Keratinocyte (primary cell): Measurements from ENCODE around the gene RFC5. TPM values are rescaled to one million over a fixed set of nuclear protein-coding genes. Genes with fewer than 3 reads are reported as not detected.
"Not testable (repeated sequence)": the region's sequence is repeated elsewhere in the genome, so short reads cannot be mapped to it uniquely, and the experiment has no call there.

Source experiments
- DNase-seq: peaks from one replicate; pipeline ENCODE4 v3.0.0-alpha.2; 2011; ENCODE audit warnings: low read depth, missing footprints, low spot score
- FAIRE-seq: peaks from 2 replicates; lab custom pipeline; 2011; peaks lifted over from hg19 to GRCh38; lab: Jason Lieb, UNC
- H2AFZ ChIP-seq: 2 replicates; pipeline ENCODE4 v1.6.0; 2012; ENCODE audit warnings: low read length, control low read depth, inconsistent platforms; ENCODE audit not compliant: control insufficient read depth
- H3K27ac ChIP-seq: 2 replicates; pipeline ENCODE4 v1.5.1; 2011; ENCODE audit warnings: low read length; ENCODE audit not compliant: control insufficient read depth, insufficient read depth
- H3K27me3 ChIP-seq: 3 replicates; pipeline ENCODE4 v1.6.0; 2011; ENCODE audit warnings: low read length; ENCODE audit not compliant: control insufficient read depth, insufficient read depth; ENCODE audit errors: extremely low read depth
- H3K36me3 ChIP-seq, 2 experiments: 2 replicates in 1 of 2; 3 replicates in 1 of 2; pipeline ENCODE4 v1.5.1; 2011; ENCODE audit warnings: low read length in 2 of 2, mild to moderate bottlenecking in 1 of 2; ENCODE audit not compliant: control insufficient read depth in 2 of 2, insufficient read depth in 2 of 2; ENCODE audit errors: extremely low read depth in 1 of 2
- H3K4me1 ChIP-seq: 3 replicates; pipeline ENCODE4 v1.5.1; 2011; ENCODE audit warnings: low read length; ENCODE audit not compliant: control insufficient read depth, insufficient read depth; ENCODE audit errors: extremely low read depth
- H3K4me2 ChIP-seq: 3 replicates; pipeline ENCODE4 v1.6.0; 2011; ENCODE audit warnings: low read depth, low read length; ENCODE audit not compliant: control insufficient read depth, insufficient read depth; ENCODE audit errors: extremely low read depth
- H3K4me3 ChIP-seq, 3 experiments: fragments of 200-600 bp in 1 of 3; sonication (generic) in 1 of 3; 2 replicates in 2 of 3; 3 replicates in 1 of 3; pipeline ENCODE4 v1.5.1; 2011 to 2016; ENCODE audit warnings: low read length in 3 of 3, mild to moderate bottlenecking in 3 of 3, control low read depth in 2 of 3, inconsistent platforms in 1 of 3, low read depth in 1 of 3, mixed read lengths in 1 of 3, mixed run types in 1 of 3, moderate library complexity in 1 of 3; ENCODE audit not compliant: control insufficient read depth in 2 of 3, insufficient read depth in 2 of 3; ENCODE audit errors: extremely low read depth in 1 of 3
- H3K79me2 ChIP-seq: 2 replicates; pipeline ENCODE4 v1.6.0; 2012; ENCODE audit warnings: low read length; ENCODE audit not compliant: control insufficient read depth, insufficient read depth
- H3K9ac ChIP-seq: 3 replicates; pipeline ENCODE4 v1.6.0; 2011; ENCODE audit warnings: low read length; ENCODE audit not compliant: control insufficient read depth, insufficient read depth; ENCODE audit errors: extremely low read depth
- H3K9me1 ChIP-seq: 3 replicates; pipeline ENCODE4 v1.6.0; 2011; ENCODE audit warnings: low read length; ENCODE audit not compliant: control insufficient read depth, insufficient read depth; ENCODE audit errors: extremely low read depth
- H3K9me3 ChIP-seq: 2 replicates; pipeline ENCODE4 v1.5.1; 2012; ENCODE audit warnings: low read depth, low read length; ENCODE audit not compliant: control insufficient read depth
- H4K20me1 ChIP-seq: 3 replicates; pipeline ENCODE4 v1.6.0; 2011; ENCODE audit warnings: low read length; ENCODE audit not compliant: control insufficient read depth, insufficient read depth; ENCODE audit errors: extremely low read depth
- EZH2 ChIP-seq: IDR thresholded peaks from one replicate; pipeline ENCODE4 v1.6.1; 2012; ENCODE audit warnings: inconsistent platforms, mild to moderate bottlenecking, low read length, moderate library complexity
- dilution Hi-C: fragments of 300-500 bp; cut with MboI; formaldehyde crosslinking; loops from one replicate; pipeline ENCODE4 v1.7.0; 2020; ENCODE audit warnings: low sequenced_read_pairs; ENCODE audit not compliant: extremely low pct_ligation_motif_present
- polyA plus RNA-seq, 5 experiments: library from polyadenylated mRNA; depleted of rRNA in 3 of 5; stranded (reverse) in 3 of 5; stranded (forward) in 1 of 5; unstranded in 1 of 5; fragments of >200 nt; gene quantifications; 1 replicate in 1 of 5; 2 replicates in 3 of 5; 3 replicates in 1 of 5; pipeline versions ENCODE4 v1.2.1 to v1.2.3, GENCODE V29; 2011 to 2012; ENCODE audit warnings: missing spikeins in 2 of 5, low read depth in 1 of 5, low replicate concordance in 1 of 5
- TF ChIP-seq, protein P1 (sequence below), 3 experiments: IDR thresholded peaks in 1 of 3; conservative IDR thresholded peaks in 1 of 3; optimal IDR thresholded peaks in 1 of 3; 2 replicates in 2 of 3; 3 replicates in 1 of 3; pipeline versions ENCODE3 to v1.5.1; 2011; ENCODE audit warnings: low read length in 3 of 3, mild to moderate bottlenecking in 3 of 3, moderate library complexity in 2 of 3, control low read depth in 1 of 3, inconsistent platforms in 1 of 3; ENCODE audit not compliant: insufficient read depth in 2 of 3; ENCODE audit errors: extremely low read depth in 1 of 3

RFC5 gene
- polyA plus RNA-seq, 1 donor (not counting 4 experiments of a cell fraction or from before 2014, with no cell fraction given): 24.0 TPM

DNA sequence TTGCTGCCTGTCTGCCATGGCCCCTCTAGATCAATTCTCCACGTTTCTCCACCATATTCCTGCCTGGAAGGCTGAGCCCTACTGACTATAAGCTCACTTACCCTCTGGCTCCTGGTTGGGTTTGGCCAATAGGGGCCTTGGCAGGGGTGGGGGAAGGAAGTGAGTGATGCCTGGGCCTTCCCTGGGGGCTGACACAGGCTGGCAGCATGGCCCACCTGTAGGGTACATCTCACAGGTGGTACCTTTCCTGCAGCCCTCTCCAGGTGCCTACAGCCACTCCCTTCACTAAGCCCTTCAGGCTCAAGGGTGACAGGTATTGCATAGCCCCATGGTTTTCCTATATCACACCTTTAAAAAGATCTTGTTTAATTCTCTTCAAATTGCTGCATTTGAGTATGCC lies 3.5 kb downstream of the RFC5 start:
- TF ChIP-seq EZH2: no peak
- TF ChIP-seq, protein P1, sequence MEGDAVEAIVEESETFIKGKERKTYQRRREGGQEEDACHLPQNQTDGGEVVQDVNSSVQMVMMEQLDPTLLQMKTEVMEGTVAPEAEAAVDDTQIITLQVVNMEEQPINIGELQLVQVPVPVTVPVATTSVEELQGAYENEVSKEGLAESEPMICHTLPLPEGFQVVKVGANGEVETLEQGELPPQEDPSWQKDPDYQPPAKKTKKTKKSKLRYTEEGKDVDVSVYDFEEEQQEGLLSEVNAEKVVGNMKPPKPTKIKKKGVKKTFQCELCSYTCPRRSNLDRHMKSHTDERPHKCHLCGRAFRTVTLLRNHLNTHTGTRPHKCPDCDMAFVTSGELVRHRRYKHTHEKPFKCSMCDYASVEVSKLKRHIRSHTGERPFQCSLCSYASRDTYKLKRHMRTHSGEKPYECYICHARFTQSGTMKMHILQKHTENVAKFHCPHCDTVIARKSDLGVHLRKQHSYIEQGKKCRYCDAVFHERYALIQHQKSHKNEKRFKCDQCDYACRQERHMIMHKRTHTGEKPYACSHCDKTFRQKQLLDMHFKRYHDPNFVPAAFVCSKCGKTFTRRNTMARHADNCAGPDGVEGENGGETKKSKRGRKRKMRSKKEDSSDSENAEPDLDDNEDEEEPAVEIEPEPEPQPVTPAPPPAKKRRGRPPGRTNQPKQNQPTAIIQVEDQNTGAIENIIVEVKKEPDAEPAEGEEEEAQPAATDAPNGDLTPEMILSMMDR (optimal IDR thresholded peaks at IDR 0.05 in 1 of 3, IDR thresholded peaks at IDR 0.05 in 1 of 3, conservative IDR thresholded peaks at IDR 0.05 in 1 of 3; ENCODE audit: extremely low read depth in 1 of 3, insufficient read depth in 2 of 3, low read length in 3 of 3): no peak
- H3K4me2 ChIP-seq: no peak overlapping the region
- DNase-seq (no peak), FAIRE-seq (no peak)
- H3K79me2 ChIP-seq: peaks cover 18% of the 10 kb centered on the region
- no peak overlapping the region for H3K4me3 ChIP-seq
- H3K27me3 ChIP-seq: no peaks in the 10 kb centered on the region
- H3K27ac ChIP-seq: no peak overlapping the region
- dilution Hi-C loops: no loop called here
- H4K20me1 ChIP-seq: no peaks in the 10 kb centered on the region
- no peak overlapping the region for H2AFZ ChIP-seq
- H3K36me3 ChIP-seq: peaks cover 4 to 9% of the 10 kb centered on the region in 2 experiments
- H3K9me3 ChIP-seq: no peaks in the 10 kb centered on the region
- no peaks in the 10 kb centered on the region for H3K9me1 ChIP-seq
- no peak overlapping the region for H3K9ac ChIP-seq
- H3K4me1 ChIP-seq: peaks cover 15% of the 10 kb centered on the region

DNA sequence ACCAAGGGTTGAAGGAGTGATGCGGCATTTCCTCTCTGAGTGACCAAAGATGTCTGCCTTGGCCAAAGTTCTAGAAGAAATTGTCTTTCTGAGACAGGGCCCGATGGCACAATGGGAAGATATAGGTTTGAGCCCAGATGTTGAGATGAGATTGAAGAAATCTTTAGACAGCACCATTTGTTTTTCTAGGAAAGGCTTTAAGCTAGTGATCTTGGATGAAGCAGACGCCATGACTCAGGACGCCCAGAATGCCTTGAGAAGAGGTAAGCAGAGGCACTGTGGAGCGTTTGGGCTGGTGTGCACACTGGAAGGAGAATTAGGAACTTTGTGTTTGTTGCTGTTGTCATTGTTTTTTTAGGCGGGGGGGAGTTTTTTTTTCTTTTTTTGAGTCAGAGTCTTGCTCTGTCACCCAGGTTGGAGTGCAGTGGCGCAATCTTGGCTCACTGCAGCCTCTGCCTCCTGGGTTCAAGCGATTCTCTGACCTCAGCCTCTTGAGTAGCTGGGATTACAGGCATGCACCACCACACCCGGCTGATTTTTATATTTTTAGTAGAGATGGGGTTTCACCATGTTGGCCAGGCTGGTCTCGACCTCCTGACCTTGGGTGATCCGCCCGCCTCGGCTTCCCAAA lies 5.7 kb downstream of the RFC5 start:
- H3K9me1 ChIP-seq, H2AFZ ChIP-seq, H3K9me3 ChIP-seq, DNase-seq, H3K27ac ChIP-seq, H3K4me3 ChIP-seq, H3K4me1 ChIP-seq, H3K27me3 ChIP-seq, FAIRE-seq, H3K4me2 ChIP-seq, H4K20me1 ChIP-seq, dilution Hi-C loops, H3K9ac ChIP-seq: not testable (repeated sequence)
- Histone ChIP-seq H3K79me2 (peaks cover 10% of the 10 kb centered on the region), H3K36me3 (peaks cover 9 to 20% of the 10 kb centered on the region in 2 experiments)

DNA sequence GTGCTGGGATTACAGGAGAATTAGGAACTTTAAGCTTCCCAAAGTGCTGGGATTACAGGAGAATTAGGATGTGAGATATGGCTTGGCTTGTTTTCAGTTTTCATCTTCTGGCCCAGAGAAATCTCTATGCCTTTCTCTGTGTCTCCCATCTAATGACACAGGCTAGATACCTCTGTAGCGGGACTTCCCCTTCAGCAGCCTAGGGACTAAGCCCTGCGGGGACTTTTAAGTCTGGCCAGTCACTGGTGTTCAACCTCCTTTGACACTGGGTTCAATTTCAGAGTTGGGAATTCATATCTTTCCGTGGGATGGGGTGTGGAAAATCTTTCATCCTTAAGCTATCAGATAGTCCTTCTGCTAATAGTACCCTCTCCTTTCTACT lies 6.2 kb downstream of the RFC5 start:
- Histone ChIP-seq H3K27me3 (no peaks in the 10 kb centered on the region), H3K4me3 (no peak overlapping the region), H3K36me3 (peaks cover 9 to 20% of the 10 kb centered on the region in 2 experiments), H3K4me2 (no peak overlapping the region), H3K9me3 (no peaks in the 10 kb centered on the region), H3K79me2 (peaks cover 6% of the 10 kb centered on the region), H2AFZ (no peak overlapping the region), H3K9ac (no peak overlapping the region), H3K9me1 (no peaks in the 10 kb centered on the region), H3K27ac (no peak overlapping the region), H4K20me1 (no peaks in the 10 kb centered on the region), H3K4me1 (peaks cover 4% of the 10 kb centered on the region)
- no peak for TF ChIP-seq EZH2
- TF ChIP-seq, protein P1 (optimal IDR thresholded peaks at IDR 0.05 in 1 of 3, IDR thresholded peaks at IDR 0.05 in 1 of 3, conservative IDR thresholded peaks at IDR 0.05 in 1 of 3; ENCODE audit: extremely low read depth in 1 of 3, insufficient read depth in 2 of 3, low read length in 3 of 3): no peak
- DNase-seq (no peak), FAIRE-seq (no peak)
- dilution Hi-C loops: no loop called here
